CD4-positive, alpha-beta memory T cell (primary cell): ENCODE results near the gene ARV1. TPM values are rescaled to one million over a fixed set of nuclear protein-coding genes. Genes with fewer than 3 reads are reported as not detected.

Experiments used
- polyA plus RNA-seq, 2 donors: library from polyadenylated mRNA; unstranded; fragments of 300-500 nt; fragmentation: Illumina TruSeq; gene quantifications; one replicate each; pipeline ENCODE4 v1.2.3, GENCODE V29; 2021
- total RNA-seq, 2 experiments: library from RNA; stranded (reverse); gene quantifications; one replicate each; pipeline ENCODE4 v1.2.3, GENCODE V29; 2021

Gene ARV1
- total and polyA plus RNA-seq, 4 experiments from 2014 or later: 13.8 to 37.4 (median 19.3) TPM

Other genes with a start within 250 kb of the ARV1 start
- not detected for gene CAPN9, start 231.7 kb upstream of the ARV1 start, total RNA-seq
- gene CAPN9, start 231.7 kb upstream of the ARV1 start, polyA plus RNA-seq: under 1 TPM in 1 of 2 donors, not detected in 1; 0.24 TPM
- gene C1orf198, start 110.6 kb upstream of the ARV1 start, total RNA-seq: 1 to 10 TPM; 4.2 to 4.4 TPM
- gene C1orf198, start 110.6 kb upstream of the ARV1 start, polyA plus RNA-seq: 1 to 10 TPM; 4.8 to 5.0 TPM
- 10 to 100 TPM; 43.9 to 54.5 TPM for gene TTC13, start 233 bp upstream of the ARV1 start, total RNA-seq
- gene TTC13, start 233 bp upstream of the ARV1 start, polyA plus RNA-seq: 10 to 100 TPM; 11.7 to 13.4 TPM
- gene FAM89A, start 61.2 kb downstream of the ARV1 start, total RNA-seq: 1 to 10 TPM; 6.5 to 8.7 TPM
- 1 to 10 TPM; 7.7 to 8.5 TPM for gene FAM89A, start 61.2 kb downstream of the ARV1 start, polyA plus RNA-seq
- gene TRIM67, start 183.0 kb downstream of the ARV1 start, total RNA-seq: not detected
- gene TRIM67, start 183.0 kb downstream of the ARV1 start, polyA plus RNA-seq: not detected